HG03457 (cell line): Measurements from ENCODE around the gene LSM14A.
"Not testable (repeated sequence)": the region's sequence is repeated elsewhere in the genome, so short reads cannot be mapped to it uniquely, and the experiment has no call there.

Experiments
- ATAC-seq: cut with Tn5 transposase; IDR thresholded peaks from one replicate; pipeline ENCODE4 v1.9.1; 2021; ENCODE audit warnings: moderate number of reproducible peaks; ENCODE audit not compliant: unreplicated experiment

The LSM14A gene

DNA sequence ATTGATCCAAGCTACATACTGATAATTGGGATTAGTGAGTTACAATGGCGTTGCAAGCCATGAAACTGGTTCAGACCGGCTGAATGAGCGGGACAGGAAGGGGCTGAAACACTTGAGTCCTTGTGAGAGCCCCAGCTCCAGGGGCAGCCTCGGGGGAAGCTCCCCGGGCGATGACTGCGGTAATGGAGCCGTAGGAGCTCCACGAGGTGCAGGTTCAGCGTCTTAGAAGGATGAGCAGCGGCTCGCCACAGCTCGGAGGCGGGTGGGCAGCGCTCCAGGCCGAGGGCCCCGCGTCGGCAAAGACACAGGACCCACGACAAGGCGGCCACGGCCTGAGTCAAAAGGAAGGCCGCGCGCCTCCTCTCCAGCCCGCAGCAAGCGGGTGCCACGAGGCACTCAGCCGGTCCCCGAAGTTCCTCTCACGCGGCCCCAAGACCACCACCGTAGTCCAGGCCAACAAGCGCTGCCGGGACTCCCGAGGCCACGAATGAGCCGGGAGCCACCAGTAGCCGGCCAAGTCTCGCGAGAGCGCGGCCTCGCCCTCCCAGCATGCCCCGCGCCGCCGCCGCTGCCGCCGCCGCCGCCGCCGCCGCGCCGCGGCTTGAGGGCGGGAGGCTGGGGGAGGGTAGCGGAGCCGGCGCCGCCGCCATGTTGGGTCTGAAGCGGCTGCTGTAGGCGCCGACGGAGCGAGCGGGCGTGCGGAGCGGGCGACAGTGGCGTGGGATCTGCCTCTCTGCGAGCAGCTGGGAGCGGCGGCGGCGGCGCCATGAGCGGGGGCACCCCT is at the start of gene LSM14A:
Gene LSM14A (plus strand): TSS at position 628 of the 784 bp plus-strand sequence. CDS start 139 bp downstream, at position 767.
- ATAC-seq = peak; percentile 55

DNA sequence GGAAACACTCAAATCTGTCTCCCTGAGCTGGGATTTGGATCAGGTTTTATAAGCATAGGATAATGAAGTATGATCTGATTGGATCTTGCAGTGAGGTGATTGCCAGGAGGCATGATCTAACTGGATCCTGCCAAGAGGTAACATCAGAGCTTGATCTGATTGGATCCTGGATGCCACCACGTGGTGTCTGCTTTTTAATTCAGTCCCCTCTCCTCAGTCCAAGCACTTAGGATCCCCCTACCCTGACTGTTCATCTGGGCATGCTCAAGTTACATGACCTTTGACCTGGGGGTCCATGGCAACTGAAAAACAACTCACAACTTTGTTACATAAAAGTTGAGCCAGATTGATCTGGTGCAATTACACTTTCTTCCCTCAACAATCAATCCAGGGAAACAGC is 47.5 kb upstream of the LSM14A start:
- ATAC-seq = no peak

DNA sequence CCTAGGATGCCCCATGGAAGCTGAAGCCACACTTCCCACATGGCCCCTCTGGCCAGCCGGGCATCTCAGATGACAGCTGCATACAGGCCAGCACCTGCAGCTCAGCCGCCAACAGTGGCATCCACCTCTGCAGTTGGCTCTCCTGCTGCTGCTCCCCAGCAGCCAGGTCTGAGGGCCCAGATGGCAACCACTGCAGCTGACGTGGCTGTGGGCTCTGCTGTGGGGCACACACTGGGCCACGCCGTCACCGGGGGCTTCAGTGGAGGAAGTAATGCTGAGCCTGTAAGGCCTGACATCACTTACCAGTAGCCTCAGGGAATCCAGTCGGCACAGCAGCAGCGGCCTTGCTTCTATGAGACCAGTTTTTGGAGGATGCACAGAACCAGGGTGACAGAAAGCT is 45.3 kb upstream of the LSM14A start:
- ATAC-seq = no peak

DNA sequence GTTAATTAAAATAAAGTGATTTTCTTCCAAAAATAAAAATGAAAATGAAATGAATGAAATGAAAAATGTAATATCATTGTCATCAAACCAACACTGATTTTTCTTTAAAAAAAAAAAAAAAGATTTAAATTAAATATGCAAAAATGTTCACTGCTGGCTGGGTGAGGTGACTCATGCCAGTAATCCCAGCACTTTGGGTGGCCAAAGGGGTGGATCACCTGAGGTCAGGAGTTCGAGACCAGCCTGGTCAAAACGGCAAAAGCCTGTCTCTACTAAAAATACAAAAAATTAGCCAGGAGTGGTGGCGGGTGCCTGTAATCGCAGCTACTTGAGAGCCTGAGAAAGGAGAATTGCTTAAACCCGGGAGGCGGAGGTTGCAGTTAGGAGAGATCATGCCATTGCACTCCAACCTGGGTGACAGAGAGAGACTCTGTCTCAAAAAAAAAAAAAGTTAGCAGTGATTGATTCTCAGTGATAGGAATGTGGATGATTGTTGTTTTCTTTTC is 44.6 kb upstream of the LSM14A start:
- ATAC-seq = no peak

DNA sequence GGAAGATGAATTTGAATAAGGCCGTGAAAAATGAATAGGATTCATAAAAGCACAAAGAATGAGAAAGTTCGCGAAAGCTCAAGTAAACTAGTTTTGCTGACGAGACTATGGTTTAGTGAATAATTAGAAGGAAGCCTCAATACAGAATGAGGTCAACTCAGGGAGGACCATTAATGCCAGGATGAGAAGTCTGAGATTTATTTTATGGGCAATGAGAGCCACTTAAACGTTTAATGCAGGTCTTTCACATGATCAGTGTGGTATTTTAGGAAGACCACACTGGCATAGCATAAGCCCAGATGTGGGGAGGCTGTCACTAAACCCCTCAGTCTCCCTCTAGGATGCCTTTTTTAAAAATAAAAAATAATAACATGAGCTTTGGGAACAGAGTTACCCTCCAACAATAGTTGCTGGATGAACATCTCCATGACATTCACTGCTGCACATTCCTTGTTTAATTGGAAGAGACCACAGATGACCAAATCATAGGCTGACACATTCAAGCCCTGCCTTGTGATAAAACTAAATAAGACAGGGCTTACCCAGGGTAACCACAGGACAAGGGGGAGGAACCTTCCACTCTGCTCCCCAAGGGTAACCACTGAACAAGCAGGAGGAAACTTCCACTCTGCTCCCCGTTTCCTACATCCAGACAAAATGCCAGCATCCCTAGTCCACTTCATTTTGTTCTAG is 43.6 kb upstream of the LSM14A start:
- ATAC-seq = no peak

DNA sequence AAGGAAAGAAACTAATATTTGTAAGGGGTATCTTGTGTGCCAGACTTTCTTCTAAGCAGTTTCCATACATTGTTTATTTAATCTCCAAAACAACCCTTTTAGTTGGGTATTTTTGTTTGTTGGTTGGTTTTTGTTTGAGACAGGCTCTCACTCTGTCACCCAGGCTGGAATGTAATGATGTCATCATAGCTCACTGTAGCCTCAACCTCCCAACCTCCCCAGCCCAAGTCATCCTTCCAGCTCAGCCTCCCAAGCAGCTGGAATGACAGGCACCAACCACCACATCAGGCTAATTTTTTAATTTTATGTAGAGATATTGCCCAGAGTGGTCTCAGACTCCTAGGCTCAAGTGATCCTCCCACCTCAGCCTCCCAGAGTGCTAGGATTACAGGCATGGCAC is 41.2 kb upstream of the LSM14A start:
- no peak for ATAC-seq

DNA sequence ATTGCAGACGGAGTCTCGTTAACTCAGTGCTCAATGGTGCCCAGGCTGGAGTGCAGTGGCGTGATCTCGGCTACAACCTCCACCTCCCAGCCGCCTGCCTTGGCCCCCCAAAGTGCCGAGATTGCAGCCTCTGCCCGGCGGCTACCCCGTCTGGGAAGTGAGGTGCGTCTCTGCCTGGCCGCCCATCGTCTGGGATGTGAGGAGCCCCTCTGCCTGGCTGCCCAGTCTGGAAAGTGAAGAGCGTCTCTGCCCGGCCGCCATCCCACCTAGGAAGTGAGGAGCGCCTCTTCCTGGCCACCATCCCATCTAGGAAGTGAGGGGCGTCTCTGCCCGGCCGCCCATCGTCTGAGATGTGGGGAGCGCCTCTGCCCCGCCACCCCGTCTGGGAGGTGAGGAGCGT is 40.2 kb upstream of the LSM14A start:
- not testable (repeated sequence) for ATAC-seq

DNA sequence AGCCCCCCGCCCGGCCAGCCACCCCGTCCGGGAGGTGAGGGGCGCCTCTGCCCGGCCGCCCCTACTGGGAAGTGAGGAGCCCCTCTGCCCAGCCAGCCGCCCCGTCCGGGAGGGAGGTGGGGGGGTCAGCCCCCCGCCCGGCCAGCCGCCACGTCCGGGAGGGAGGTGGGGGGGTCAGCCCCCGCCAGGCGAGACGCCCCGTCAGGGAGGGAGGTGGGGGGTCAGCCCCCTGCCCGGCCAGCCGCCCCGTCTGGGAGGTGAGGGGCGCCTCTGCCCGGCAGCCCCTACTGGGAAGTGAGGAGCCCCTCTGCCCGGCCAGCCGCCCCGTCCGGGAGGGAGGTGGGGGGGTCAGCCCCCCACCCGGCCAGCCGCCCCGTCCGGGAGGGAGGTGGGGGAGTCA is 39.6 kb upstream of the LSM14A start:
- not testable (repeated sequence) for ATAC-seq

DNA sequence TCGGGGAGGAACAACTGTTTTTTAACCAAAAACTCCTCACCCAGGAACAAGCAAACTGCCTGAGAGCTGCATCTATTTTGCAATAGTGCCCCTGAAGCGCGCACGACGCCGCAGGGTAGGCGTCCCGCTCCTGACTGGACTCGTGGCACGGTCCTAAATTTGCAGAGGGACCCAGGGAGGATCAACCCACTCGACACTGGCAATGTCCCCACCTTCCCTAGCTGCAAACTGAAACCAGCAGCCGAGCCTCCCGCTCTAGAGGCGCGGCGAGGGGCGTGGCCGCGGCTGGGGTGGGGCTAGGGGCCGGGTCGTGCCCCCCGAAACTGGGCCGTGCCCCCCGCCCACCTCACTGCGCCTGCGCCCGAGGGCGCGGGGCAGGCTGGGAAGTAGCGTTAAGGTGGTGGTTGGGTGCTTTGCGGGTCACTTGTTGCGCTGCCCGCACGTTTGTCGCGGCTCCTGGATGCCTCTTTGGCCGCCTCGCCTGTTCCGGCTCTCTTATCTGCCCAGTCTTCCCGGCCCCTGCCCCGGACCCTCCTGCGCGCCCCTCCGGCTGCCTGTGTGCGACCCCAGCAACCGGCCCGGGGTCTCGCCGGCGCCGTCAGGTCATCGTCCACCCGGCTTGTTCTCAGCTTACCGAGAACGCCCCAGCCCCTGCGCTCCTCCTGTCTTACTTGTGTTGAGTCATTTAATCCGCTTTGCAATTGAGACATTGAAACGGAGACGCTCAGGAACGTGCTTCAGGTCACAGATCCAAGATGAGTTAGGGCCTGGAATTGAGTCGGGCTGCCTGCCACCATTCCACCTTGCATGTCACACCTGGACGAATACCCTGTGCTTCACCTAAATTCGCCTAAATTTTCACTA is 37.9 kb upstream of the LSM14A start:
- ATAC-seq = peak; percentile 89

DNA sequence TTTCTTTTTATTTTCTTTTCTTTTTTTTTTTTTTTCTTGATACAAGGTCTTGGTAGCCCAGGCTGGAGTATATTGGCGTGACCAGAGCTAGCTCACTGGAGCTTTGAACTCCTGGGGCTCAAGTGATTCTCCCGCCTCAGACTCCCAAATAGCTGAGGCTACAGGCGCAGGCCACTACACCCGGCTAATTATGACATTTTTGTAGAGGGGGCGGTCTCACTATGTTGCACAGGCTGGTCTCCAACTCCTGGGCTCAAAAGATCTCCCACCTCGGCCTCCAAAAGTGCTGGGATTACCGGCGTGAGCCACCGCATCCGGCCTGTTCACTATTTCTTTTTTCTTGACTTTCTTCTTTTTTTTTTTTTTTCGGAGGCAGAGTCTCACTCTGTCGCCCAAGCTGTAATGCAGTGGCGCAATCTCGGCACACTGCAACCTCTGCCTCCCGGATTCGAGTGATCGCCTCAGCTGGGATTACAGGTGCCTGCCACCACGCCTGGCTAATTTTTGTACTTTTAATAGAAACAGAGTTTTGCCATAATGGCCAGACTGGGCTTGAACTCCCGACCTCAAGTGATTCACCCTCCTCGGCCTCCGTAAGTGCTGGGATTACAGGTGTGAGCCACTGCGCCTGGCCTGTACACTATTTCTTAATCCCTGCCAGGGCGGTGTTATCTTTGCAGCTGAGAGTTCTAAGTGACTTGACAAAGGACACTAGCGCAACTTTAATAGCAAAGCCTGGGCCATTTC is 37.1 kb upstream of the LSM14A start:
- ATAC-seq = no peak

DNA sequence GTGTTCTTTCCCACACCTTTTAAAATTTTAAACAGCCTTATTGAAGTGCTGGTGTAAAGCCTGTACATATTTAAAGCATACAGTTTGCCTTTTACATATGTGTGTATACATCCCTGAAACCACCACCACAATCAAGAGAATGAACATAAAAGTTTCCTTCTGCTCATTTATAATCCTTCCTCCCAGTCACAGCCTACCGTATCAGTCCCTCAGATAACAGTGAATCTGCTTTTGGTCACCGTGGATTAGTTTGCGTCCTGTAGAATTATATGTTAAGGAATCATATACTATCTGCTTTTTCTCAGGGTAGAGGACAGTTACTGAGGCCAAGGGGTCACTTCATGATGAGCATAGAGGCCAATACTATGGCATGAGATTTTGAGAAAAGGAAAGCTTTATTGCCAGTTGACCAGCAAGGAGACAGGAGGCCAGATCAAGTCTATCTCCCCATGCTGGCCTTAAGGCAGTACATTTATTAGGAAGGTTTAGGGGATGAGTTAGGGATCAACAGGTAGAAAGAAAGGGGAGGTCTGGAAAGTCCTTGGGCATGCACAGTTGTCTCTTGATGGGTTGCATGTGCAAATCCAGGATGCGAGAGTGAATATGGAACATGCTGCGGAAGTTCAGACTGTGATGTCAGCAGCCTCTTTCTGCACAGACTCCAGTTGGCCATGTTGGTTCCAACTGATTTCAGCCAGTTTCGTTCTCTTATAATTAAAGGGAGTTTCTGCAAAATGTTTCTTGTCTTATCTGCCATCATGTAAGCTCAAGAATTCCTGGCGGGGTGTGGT is 36.3 kb upstream of the LSM14A start:
- ATAC-seq = no peak

DNA sequence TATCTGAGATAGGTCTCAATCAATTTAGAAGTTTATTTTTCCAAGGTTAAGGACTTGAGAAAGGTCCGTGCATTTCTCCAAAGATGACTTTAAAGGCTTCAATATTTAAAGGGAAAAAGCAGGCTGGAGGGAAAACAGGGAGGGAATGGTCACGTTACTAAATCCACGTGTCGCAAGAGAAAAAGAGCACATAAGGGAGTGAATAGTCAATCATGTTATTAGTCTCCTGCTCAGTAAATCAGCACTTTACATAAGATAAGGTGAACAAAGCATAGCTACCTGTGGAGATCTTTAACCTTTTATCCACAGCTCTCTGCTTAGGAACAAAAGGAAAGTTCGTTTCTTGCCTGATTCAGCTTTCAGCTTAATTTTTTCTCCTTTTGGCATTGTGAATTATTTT is 31.3 kb upstream of the LSM14A start:
- ATAC-seq = no peak

DNA sequence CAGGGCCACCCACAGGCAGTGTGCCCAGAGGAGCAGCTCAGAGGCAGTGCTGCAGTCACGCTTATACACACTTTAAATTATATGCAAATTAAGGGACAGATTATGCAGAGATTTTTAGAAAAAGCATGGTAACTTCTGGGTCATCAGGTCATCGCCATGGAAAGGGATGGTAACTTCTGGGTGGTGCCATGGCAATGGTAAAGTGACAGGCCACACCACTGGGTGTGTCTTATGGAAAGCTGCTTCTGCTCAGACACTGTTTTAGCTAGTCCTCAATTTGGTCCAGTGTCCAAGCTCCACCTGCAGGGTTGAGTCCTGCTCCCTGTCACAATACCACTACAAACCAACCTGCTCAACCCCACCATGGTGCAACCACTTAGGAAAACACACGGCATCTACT is 29.9 kb upstream of the LSM14A start:
- no peak for ATAC-seq

DNA sequence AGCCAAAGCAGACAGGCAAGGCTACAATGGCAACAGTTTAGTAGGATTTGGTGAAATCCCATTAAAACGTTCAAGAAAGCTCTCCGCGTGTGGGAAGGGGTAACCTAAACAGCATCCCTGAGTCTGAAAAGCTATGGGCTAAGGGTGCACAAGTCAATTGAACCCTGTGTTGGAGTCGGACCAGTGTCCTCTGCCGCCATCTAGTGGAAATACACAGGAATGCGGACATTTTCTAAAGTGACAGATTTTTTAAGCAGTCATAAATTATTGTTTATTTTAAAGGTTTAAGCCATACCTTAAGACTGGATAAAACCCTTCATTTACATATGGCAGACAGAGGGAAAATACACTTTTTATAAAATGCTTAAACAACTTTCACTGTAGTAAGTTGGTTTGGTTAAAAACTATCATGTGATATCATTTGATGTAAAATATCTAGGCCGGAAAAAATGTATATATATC is 26.5 kb upstream of the LSM14A start:
- no peak for ATAC-seq

DNA sequence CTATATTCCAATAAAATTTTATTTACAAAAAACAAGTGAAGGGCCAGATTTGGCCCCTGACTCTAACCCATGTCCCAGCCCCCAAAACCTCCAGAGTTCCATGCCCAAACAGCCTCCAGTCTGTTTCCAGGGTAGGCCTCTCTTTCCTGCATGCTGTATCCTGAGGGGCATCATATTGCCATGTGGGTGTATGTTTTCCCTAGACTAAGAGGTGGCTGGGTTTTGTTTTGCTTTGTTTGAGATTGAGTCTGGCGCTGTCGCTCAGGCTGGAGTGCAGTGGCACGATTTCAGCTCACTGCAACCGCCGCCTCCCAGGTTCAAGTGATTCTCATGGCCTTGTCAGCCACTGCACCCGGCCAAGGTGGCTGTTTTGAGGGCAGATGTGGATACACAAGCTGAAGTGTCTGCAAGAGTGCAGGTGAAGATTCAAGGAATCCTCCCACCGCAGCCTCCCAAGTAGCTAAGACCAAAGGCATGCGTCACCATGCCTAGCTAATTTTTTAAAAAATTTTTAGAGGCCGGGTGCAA is 23.6 kb upstream of the LSM14A start:
- ATAC-seq = no peak

DNA sequence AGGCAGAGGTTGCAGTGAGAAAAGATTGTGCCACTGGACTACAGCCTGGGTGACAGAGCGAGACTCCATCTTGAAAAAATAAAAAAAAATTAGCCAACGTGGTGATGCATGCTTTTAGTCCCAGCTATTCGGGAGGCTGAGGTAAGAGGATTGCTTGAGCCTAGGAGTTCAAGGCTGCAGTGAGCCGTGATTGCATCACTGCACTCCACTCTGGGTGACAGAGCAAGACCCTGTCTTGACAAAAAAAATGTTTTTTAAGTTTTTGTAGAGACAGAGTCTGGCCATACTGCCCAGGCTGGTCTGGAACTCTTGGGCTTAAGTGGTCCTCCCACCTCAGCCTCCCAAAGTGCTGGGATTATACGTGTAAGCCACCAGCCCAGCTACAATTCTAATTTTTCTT is 22.4 kb upstream of the LSM14A start:
- no peak for ATAC-seq

DNA sequence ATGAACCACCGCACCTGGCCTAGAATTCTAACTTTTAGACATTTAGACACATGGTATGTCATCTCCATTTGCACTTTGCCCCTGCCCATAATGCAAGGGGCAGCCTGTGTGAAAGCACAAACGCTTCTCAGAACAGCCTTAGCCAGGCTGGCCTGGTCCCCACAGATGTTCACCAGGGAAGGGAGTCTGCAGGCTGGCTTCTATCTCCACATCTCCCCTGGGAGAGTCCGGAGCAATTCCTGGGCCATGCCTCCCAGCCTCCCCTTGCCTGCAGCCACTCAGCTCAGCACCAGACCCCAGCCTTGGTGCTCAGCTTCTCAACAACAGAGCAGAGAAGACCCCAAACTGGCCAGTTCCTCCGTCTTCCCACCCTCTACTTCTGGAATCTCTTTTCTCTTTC is 21.7 kb upstream of the LSM14A start:
- ATAC-seq = no peak

DNA sequence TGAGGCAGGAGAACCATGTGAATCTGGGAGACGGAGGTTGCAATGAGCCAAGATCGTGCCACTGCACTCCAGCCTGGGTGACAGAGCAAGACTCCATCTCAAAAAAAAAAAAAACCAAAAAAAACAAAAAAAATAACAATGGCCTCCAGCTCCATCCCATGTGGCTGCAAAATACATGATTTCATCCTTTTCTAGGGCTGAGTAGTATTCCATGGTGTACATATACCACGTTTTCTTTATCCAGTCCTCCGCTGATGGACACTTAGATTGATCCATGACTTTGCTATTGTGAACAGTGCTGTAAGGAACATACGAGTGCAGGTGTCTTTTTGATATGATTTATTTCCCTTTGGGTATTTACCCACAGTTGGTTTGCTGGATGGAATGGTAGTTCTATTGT is 20.9 kb upstream of the LSM14A start:
- no peak for ATAC-seq

DNA sequence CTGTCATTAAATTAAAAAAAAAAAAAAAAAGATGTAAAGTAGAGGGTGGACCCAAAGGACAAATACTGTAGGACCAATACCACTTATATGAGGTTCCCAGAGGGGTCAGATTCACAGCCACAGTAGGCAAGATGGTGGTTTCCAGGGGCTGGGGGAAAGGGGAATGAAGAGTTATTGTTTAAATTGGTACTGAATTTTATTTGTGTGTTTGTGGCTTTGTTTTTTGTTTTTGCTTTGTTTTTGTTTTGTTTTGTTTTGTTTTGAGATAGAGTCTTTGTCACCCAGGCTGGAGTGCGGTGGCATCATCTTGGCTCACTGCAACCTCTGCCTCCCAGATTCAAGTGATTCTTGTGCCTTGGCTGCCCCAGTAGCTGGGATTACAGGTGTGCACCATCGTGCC is 17.9 kb upstream of the LSM14A start:
- no peak for ATAC-seq

DNA sequence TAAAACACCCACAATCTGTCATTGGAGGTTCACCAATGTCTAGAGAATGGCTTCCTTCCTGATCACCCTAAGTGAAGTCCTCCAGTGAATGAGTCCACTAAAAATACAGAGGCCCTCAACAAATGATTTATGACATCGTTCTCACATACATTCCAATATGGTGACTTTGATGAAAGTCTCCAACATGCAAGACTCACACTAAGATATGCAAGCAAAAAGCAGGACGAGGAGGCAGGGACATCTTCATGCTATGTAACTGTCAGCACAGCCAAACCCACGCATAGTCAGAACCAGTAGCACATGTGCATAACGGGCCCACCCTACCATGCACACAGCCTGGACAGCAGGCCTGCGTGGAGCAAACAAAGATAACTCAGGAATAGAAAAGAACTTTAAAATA is 16.6 kb upstream of the LSM14A start:
- ATAC-seq = no peak
